Renal cortical epithelial cell (primary cell): Measurements from ENCODE around the gene PWWP2B. TPM values are rescaled to one million over a fixed set of nuclear protein-coding genes. Genes with fewer than 3 reads are reported as not detected.

Experiments used
- DNase-seq: peaks from one replicate; pipeline ENCODE4 v3.0.0-alpha.2; 2011; ENCODE audit warnings: low read depth
- total RNA-seq: library from RNA; depleted of rRNA; stranded (reverse); fragments of >200 nt; gene quantifications from 2 replicates; pipeline ENCODE4 v1.2.3, GENCODE V29; 2014

Gene PWWP2B
- total RNA-seq, 1 donor from 2014 or later, result 11.1 TPM

DNA sequence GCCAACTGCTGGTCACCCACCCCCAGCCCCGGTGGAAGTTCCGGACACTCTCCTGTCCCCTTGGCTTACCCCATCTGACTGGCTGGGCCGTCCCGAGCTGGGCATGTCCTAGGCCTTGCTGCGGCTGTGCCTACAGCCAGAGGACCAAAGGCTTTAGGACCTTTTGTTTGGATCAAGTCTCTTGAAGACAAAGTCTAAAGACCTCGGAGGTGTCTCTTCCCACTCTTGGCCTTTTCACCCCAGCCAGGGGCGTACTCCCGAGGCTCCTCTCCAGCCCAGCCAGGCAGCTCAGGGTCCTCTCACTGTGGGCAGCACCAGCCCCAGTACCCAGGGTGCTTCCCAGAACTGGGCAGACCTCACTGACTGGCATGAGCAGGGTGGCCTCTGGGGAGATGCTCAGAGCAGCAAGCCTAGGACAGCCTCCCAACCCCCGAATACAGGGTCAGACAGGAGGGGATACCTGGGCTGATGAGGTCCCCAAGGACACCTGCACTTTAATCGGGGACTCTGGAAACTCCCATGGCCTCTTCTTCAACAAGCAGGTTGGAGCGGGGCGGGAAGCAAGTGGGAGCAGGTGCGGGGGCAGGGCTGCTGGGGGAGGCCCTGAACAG, 2.7 kb upstream of the PWWP2B start:
- DNase-seq, result no peak

DNA sequence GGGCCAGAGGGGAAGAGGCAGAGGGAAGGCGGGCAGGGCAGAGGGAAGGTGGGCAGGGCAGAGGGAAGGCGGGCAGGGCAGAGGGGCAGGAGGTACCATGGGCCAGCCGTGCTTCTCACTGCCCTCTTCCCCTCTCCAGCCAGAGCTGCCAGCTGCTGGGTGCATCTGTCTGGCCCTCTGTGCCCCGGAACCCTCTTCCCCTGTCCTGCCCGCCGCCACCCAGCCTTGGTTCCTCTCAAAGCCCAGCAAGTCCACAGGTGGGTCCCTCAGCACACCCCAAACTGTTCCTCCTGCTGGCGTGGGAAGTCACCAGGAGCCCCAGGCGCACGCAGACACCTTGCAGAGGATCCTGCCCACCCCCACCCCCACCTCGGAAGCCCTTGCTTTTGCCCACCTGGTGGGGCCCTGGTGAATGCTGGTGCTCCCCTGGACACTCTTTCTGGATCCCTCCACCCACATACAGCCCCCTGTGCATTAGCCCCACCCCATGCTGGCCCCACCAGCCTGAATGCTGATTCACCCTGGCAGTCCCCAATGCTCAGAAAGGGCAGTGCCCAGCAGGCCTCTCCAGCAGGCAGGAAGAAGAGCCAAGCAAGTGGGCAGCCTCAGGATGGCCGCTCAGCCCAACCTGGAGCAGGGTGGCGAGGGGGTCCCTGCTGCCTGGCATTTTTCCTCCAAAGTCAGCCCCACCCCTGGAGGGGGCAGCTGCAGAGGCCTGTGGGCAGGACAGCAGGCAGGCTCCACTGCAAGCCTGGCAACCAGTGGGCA, 1.9 kb upstream of the PWWP2B start:
- DNase-seq, result no peak

DNA sequence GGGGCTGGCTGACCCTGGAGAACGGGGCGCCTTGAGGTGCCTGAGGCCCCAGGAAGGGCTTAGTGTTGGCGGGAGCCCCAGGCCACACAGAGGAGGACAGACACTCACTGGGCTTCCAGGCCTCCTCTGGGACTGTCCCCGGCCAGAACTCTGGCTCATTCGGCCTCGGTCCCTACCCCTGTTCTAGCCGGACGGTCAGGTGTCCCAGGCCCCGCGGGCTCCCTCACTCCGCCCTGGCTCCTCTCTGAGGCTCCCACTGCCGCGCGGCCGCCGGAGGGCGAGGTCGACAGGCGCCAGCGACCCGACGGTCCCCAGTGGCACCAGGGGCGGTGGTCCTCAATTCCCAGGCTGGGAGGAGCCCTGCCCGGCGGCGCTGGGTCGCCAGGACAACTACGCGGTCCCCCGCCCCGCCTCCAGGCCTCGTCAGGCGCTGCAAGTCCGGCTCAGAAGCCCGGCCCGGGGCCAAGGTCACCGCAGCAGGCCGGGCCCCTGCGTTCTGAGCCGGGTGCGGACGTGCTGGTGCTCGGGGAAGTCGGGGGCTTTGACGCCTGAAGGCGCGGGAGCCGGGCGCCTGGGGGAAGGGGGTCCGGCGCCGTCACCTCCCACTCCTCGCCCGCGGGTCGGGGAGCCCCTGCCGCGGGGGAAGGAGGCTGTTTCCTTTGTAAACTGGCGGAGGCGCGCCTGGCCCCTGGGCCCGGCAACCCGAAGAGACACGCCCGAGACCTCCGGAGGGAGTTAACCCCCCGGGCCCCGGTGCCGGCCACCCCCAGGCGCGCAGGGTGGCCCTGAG, 1.1 kb upstream of the PWWP2B start:
- DNase-seq, result no peak

DNA sequence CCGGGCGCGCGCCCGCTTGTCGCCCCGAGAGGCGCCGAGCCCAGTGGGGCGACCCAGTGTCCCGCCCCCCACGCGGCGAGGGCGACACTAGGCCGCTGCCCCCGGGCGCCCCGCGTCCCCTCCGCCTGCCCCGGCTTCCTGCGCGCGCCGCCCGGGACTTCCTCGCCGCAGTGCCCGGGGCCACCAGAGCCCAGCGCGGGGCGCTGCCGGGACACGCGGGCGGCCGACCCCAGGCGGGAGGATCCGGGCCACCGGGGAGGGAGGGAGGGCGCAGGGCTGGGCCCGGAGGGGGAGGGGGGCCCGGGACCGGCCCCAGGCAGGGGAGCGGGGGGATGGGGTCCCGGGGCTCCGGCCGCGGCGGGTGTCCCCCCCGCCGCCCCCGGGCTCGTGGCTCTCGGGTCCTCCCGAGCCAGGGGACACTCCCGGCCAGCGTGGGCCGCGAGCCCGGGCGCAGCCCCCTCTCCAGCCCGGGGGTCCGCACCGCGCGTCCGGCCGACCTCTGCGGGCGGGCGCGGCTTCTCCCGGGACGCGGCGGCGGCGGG, 435 bp upstream of the PWWP2B start:
- DNase-seq, result no peak

DNA sequence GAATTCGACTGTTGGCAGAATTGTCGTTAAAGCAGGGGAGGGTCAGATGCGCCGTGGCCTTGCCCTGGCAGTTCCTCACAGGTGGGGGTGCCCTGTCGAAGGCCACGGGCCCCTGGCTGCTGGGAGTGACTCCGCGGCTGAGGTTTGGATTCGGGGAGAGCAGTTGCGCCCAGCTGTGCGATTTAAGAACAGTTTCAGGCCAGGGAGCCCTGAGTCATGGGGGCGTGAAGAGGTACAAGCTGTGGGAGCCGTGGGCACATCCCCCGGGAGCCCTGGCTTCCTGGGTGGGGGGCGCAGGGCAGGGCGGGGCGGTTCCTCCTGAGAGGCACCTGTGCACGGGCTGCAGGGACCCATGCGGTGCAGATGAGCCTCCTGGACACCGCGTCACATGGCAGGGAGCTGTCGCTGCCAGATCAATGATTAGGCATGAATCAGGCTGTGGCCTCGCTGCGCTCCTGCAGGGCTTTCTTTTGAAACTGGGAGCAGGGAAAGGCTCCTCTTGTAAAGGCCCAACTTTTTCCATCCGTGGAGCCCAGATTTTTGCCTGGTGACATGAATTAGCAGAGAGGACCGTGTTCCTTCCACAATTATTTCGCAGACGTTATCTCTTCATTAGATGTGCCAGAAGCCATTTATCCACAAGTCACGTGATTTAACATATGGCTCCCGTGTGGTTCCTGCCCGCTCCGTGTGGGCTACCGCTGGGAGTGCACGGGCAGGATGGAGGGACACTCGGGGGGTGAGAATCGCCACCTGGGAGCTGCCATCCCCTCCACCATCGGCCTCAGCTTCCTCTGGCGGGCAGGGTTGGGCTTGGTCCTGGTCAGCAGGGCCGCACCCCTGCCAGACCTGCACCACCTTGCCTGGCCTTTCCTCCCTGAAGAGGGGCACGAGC, 918 bp downstream of the PWWP2B start:
- DNase-seq, result peak; percentile 16

DNA sequence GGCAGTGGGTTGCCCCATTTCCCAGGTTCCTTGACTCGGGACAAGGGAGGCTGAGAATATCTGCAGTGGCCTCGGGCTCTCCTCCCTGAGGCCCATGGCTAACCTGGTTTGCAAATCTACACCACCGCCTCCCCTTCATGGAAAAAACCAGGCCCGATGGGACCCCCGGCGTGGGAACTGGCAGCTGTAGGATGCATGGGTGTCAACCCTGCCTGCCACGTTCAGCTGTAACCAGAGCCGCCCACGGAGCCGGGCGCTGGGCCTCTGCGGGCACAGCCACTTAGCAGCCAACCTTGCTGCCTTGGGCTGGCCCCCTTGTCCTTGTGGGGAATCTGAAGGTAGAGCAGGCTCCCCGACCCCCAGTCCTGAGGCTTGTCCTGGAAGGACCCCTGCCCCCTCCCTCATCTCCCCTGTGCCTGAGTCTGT, 1.6 kb downstream of the PWWP2B start:
- DNase-seq, result no peak

- no peak for DNase-seq
Measured at GRCh38 chr10:132399117-132400035, 2.4 kb downstream of the PWWP2B start.

GRCh38 chr10:132400041-132400546, 3.1 kb downstream of the PWWP2B start:
- DNase-seq, result no peak

- DNase-seq, result no peak
Measured at GRCh38 chr10:132400547-132401151, 3.6 kb downstream of the PWWP2B start.

DNA sequence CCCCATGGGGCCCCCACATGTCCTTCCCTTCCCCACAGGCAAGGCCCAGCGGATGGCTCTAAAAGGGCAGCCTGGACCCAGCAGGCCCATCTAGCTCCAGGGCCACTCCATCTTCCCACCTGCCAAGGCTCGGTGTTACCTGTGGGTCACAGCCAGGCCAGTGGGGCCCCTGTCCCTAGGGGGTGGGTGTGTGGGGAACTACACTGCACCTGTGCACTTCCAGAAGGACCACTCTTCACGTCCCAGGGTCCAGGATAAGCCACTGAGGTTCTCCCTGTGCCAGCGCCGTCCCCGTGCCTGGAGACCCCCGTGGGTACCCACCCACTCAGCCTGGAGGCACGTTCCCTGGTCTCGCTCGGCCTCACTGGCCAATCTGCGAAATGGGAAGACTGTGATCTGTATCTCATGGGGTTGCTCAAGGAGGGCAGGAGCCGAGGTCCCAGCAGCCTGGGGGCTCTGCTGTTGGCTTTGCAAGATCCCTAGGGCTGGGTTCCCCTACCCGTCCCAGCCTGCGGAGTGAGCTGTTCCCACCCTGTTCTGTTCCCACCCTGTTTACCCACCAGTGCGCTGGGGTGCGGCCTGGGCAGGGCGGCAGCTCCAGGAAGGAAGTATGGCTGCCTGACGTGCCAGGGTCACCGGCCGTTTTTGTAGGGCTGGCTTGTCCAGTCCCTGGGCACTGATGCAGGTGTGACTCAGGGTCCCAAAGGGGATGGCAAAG, 4.6 kb downstream of the PWWP2B start:
- no peak for DNase-seq

DNA sequence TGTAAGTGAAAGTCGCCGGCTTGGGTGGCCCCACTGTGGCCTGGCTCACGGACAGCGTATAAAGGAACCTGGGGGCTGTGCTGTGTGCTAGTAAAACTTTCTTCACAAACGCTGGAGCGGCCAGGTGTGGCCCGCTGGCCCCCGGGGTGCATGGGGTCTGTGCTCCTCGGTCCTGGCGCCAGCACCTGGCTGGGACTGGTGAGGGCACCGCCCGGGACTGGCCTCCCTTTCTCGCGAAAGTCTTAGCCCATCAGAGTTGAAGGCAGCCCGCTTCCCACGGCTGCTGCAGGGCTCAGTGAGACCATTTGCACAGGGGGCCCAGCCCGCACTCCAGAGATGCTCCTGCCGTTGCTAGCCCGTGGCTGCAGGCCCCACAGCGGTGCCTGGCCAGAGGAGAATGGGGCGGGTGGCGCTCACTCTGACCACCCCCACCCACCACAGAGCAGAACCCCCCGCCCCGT, 5.8 kb downstream of the PWWP2B start:
- DNase-seq, result no peak

DNA sequence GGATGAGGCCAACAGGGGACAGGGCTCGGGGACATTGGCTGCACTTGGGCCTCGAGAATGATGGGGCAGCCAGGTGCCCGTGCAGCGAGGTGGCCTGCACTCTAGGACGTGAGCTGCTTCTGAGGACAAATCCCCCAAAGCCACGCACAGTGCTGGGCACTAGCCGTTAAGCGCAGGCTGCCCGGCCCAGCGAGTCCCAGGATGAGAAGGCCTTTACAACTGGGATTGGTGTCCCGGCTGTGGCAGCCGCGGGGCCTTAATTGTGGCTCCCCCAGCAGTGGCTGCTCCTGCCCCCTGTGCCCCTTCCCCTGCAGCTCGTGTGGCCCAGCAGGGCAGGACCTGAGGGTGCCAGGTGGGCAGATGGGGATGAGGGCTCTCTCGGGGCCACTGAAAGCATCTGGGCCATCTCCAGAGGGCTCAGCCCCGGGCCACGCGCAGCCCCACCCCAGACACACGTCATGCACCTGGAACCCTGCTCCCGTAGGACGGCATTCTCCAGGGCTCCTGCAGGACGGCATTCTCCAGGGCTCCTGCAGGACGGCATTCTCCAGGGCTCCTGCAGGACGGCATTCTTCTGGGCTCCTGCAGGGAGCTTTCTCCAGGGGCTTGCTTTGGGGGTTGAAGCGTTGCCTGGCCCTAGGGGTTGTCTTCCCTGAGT, 6.6 kb downstream of the PWWP2B start:
- no peak for DNase-seq

- DNase-seq, result no peak
Measured at GRCh38 chr10:132404169-132404880, 7.3 kb downstream of the PWWP2B start.

DNA sequence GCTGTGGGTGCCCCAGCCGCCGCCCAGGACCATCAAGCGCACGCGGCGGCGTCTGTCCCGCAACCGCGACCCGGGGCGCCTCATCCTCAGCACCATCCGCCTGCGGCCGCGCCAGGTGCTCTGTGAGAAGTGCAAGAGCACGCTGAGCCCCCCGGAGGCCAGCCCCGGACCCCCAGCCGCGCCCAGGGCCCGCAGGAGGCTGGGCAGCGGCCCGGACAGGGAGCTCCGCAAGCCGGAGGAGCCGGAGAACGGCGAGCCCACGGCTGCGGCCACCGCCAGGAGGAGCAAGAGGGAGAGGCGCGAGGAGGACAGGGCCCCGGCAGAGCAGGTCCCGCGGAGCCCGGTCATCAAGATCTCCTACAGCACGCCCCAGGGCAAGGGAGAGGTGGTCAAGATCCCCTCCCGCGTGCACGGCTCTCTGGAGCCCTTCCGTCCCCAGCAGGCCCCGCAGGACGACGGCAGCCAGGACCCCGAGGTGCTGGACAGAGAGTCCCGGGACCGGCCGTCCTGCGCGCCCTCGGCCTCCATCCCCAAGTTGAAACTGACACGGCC, 8.0 kb downstream of the PWWP2B start:
- DNase-seq, result no peak

GRCh38 chr10:132405463-132405991, 8.5 kb downstream of the PWWP2B start:
- DNase-seq, result no peak

- no peak for DNase-seq
Measured at GRCh38 chr10:132406181-132406580, 9.2 kb downstream of the PWWP2B start.

DNA sequence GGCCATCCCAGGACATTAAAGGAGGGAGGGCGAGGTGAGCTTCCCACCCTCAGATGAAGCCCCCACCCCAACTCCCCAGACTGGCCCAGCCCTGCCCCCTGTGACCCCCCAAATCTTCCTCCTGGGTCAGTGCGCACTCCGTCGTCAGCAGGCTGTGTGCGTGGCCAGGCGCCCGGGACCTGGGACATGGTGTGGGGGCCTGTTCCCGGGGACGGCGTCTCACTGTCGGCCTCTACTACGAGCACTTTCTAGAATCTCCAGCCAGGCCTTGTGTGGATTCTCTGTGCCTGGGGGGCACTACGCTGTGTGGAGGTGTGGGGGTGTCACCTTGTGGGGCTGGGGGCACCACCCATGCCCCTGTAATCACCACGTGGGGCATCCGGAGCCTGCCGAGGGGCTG, 9.8 kb downstream of the PWWP2B start:
- no peak for DNase-seq
